ENCODE data around the gene LAP3.
"Not testable (repeated sequence)": the region's sequence is repeated elsewhere in the genome, so short reads cannot be mapped to it uniquely, and the experiment has no call there.

Gene LAP3

GRCh38 chr4:17576932-17577664 is at the start of gene LAP3:
TSS of gene LAP3 (plus strand) at chr4:17577198. CDS start at chr4:17577466, 268 bp downstream.
- DNase-seq: peak; percentile 100

- DNase-seq: no peak
These were observed 48.3 kb upstream of the LAP3 start for GRCh38 chr4:17528551-17529165.

GRCh38 chr4:17531538-17532285 is 45.3 kb upstream of the LAP3 start:
- no peak for DNase-seq

GRCh38 chr4:17534705-17535104 is 42.3 kb upstream of the LAP3 start:
- no peak for DNase-seq

- DNase-seq: no peak
These were observed 41.8 kb upstream of the LAP3 start for GRCh38 chr4:17535242-17535641.

- no peak for DNase-seq
These were observed 41.1 kb upstream of the LAP3 start for GRCh38 chr4:17535906-17536305.

- DNase-seq: not testable (repeated sequence)
These were observed 39.9 kb upstream of the LAP3 start for GRCh38 chr4:17537060-17537459.

GRCh38 chr4:17544205-17544604 is 32.8 kb upstream of the LAP3 start:
- DNase-seq: no peak

- DNase-seq: no peak
These were observed 32.2 kb upstream of the LAP3 start for GRCh38 chr4:17544831-17545234.

- DNase-seq: no peak
These were observed 31.4 kb upstream of the LAP3 start for GRCh38 chr4:17545374-17546140.

- DNase-seq: no peak
These were observed 30.8 kb upstream of the LAP3 start for GRCh38 chr4:17546222-17546621.

GRCh38 chr4:17546678-17547077 is 30.3 kb upstream of the LAP3 start:
- DNase-seq: no peak

GRCh38 chr4:17550549-17550948 is 26.4 kb upstream of the LAP3 start:
- DNase-seq: no peak

- DNase-seq: no peak
These were observed 24.6 kb upstream of the LAP3 start for GRCh38 chr4:17552427-17552826.

GRCh38 chr4:17554568-17554967 is 22.4 kb upstream of the LAP3 start:
- DNase-seq: no peak

GRCh38 chr4:17556498-17556897 is 20.5 kb upstream of the LAP3 start:
- no peak for DNase-seq

GRCh38 chr4:17557880-17558279 is 19.1 kb upstream of the LAP3 start:
- no peak for DNase-seq

GRCh38 chr4:17558941-17559708 is 17.9 kb upstream of the LAP3 start:
- DNase-seq: no peak

- DNase-seq: no peak
These were observed 17.3 kb upstream of the LAP3 start for GRCh38 chr4:17559709-17560048.

GRCh38 chr4:17560065-17560673 is 16.8 kb upstream of the LAP3 start:
- DNase-seq: no peak

- no peak for DNase-seq
These were observed 15.6 kb upstream of the LAP3 start for GRCh38 chr4:17561195-17561909.

Measured in activated effector memory CD4-positive, alpha-beta T cell treated with anti-CD3 and anti-CD28 coated beads, Interleukin-2, amount 50 U/mL, for 16 hours (primary cell).